Activated CD4-positive, alpha-beta memory T cell treated with anti-CD3 and anti-CD28 coated beads for 36 hours (primary cell): ENCODE results near the gene SEC31B. TPM values are rescaled to one million over a fixed set of nuclear protein-coding genes. Genes with fewer than 3 reads are reported as not detected.

Source experiments
- CTCF ChIA-PET: fragments of 350-600 bp; sonication (Branson Sonifier 250); formaldehyde crosslinking; loops from one replicate; lab custom pipeline; 2021; ENCODE audit warnings: antibody characterized with exemption, inconsistent platforms; lab: Charles Lee
- POLR2A ChIA-PET: fragments of 350-600 bp; sonication (Branson Sonifier 250); formaldehyde crosslinking; loops from one replicate; lab custom pipeline; 2021; ENCODE audit warnings: antibody characterized with exemption; lab: Charles Lee
- DNase-seq: peaks from one replicate; pipeline ENCODE4 v3.0.0-alpha.2; 2020
- H3K27ac Mint-ChIP-seq: one replicate; pipeline ENCODE4 v1.8.0; 2021; ENCODE audit warnings: mixed read lengths
- H3K27me3 Mint-ChIP-seq: one replicate; pipeline ENCODE4 v1.8.0; 2021; ENCODE audit warnings: mixed read lengths
- H3K36me3 Mint-ChIP-seq: one replicate; pipeline ENCODE4 v1.8.0; 2021; ENCODE audit warnings: mixed read lengths
- H3K4me1 Mint-ChIP-seq: one replicate; pipeline ENCODE4 v1.8.0; 2021; ENCODE audit warnings: low read depth, mixed read lengths
- H3K4me3 Mint-ChIP-seq: one replicate; pipeline ENCODE4 v1.8.0; 2021; ENCODE audit warnings: mild to moderate bottlenecking, mixed read lengths
- H3K9me3 Mint-ChIP-seq: one replicate; pipeline ENCODE4 v1.8.0; 2021; ENCODE audit warnings: mixed read lengths
- intact Hi-C: fragments of 100-400 bp; cut with micrococcal nuclease; formaldehyde crosslinking; loops from one replicate; pipeline ENCODE4 v1.15.1; 2023
- total RNA-seq, 2 experiments: library from RNA; stranded (reverse); gene quantifications; one replicate each; pipeline ENCODE4 v1.2.3, GENCODE V29; 2021

SEC31B gene
- total RNA-seq, 2 experiments from 2014 or later = 44.2 to 47.2 TPM

GRCh38 chr10:100528921-100529474, 9.3 kb upstream of the SEC31B start:
- CTCF ChIA-PET = interaction anchor here (1.9 to 5.4 kb wide), 3 partner anchors 10 to 47 kb away, joined by 10 to 47 read pairs (median 39); partner anchors contain the start of gene SEC31B
- no peaks in the 10 kb centered on the region for H3K9me3 Mint-ChIP-seq
- POLR2A ChIA-PET = interaction anchor here (0.8 to 4.6 kb wide), 4 partner anchors 19 to 183 kb away, joined by 3 to 26 read pairs (median 4); no protein-coding TSS in a partner anchor
- peaks cover 34% of the 10 kb centered on the region for H3K4me1 Mint-ChIP-seq
- peak; percentile 21 for DNase-seq
- peak overlapping the region; percentile 96 for H3K27ac Mint-ChIP-seq
- peak overlapping the region; percentile 100 for H3K4me3 Mint-ChIP-seq
- intact Hi-C loops = loop anchor here (1.0 to 2.0 kb wide), 3 partner anchors 18 to 384 kb away; partner anchors contain the start of gene SLF2
- peaks cover 32% of the 10 kb centered on the region for H3K36me3 Mint-ChIP-seq
- H3K27me3 Mint-ChIP-seq = no peaks in the 10 kb centered on the region

- H3K4me3 Mint-ChIP-seq = peak overlapping the region; percentile 100
- peaks cover 34% of the 10 kb centered on the region for H3K4me1 Mint-ChIP-seq
- no peaks in the 10 kb centered on the region for H3K27me3 Mint-ChIP-seq
- peak; percentile 61 for DNase-seq
- ChIA-PET CTCF (interaction anchor here (1.9 to 5.4 kb wide), 3 partner anchors 10 to 46 kb away, joined by 10 to 47 read pairs (median 39); partner anchors contain the start of gene SEC31B), POLR2A (interaction anchor here (0.8 to 4.6 kb wide), 5 partner anchors 7 to 182 kb away, joined by 3 to 26 read pairs (median 5); partner anchors contain the start of gene HIF1AN)
- H3K36me3 Mint-ChIP-seq = peaks cover 38% of the 10 kb centered on the region
- H3K9me3 Mint-ChIP-seq = no peaks in the 10 kb centered on the region
- intact Hi-C loops = loop anchor here (1.0 to 2.0 kb wide), 3 partner anchors 17 to 384 kb away; partner anchors contain the start of gene SLF2
- H3K27ac Mint-ChIP-seq = peak overlapping the region; percentile 96
These were observed 8.6 kb upstream of the SEC31B start for GRCh38 chr10:100528123-100528886.

- H3K9me3 Mint-ChIP-seq = no peaks in the 10 kb centered on the region
- no peak overlapping the region for H3K4me3 Mint-ChIP-seq
- peak overlapping the region; percentile 54 for H3K27ac Mint-ChIP-seq
- H3K36me3 Mint-ChIP-seq = peaks cover 40% of the 10 kb centered on the region
- ChIA-PET POLR2A (interaction anchor here (4.6 kb wide), 1 partner anchor 15 kb away, joined by 26 read pairs; no protein-coding TSS in a partner anchor), CTCF (interaction anchor here (0.9 to 5.4 kb wide), 4 partner anchors 11 to 91 kb away, joined by 3 to 39 read pairs (median 4); partner anchors contain the start of gene HIF1AN)
- intact Hi-C loops = no loop called here
- DNase-seq = no peak
- no peaks in the 10 kb centered on the region for H3K27me3 Mint-ChIP-seq
- peaks cover 23% of the 10 kb centered on the region for H3K4me1 Mint-ChIP-seq
These were observed 5.0 kb upstream of the SEC31B start for GRCh38 chr10:100524638-100525037.

- Mint-ChIP-seq H3K36me3 (peaks cover 40% of the 10 kb centered on the region), H3K9me3 (no peaks in the 10 kb centered on the region), H3K27me3 (no peaks in the 10 kb centered on the region), H3K27ac (no peak overlapping the region), H3K4me1 (peaks cover 23% of the 10 kb centered on the region), H3K4me3 (no peak overlapping the region)
- intact Hi-C loops = no loop called here
- ChIA-PET POLR2A (no interaction called here), CTCF (interaction anchor here (0.9 to 5.4 kb wide), 3 partner anchors 11 to 90 kb away, joined by 3 to 39 read pairs (median 3); partner anchors contain the start of gene HIF1AN)
- no peak for DNase-seq
These were observed 4.5 kb upstream of the SEC31B start for GRCh38 chr10:100524206-100524605.

GRCh38 chr10:100522945-100523344, 3.3 kb upstream of the SEC31B start:
- no peaks in the 10 kb centered on the region for H3K27me3 Mint-ChIP-seq
- no peak for DNase-seq
- no peak overlapping the region for H3K27ac Mint-ChIP-seq
- intact Hi-C loops = no loop called here
- H3K4me1 Mint-ChIP-seq = peaks cover 26% of the 10 kb centered on the region
- H3K4me3 Mint-ChIP-seq = no peak overlapping the region
- H3K36me3 Mint-ChIP-seq = peaks cover 34% of the 10 kb centered on the region
- CTCF ChIA-PET = interaction anchor here (1.1 to 7.5 kb wide), 6 partner anchors 11 to 184 kb away, joined by 4 to 144 read pairs (median 8); no protein-coding TSS in a partner anchor
- POLR2A ChIA-PET = interaction anchor here (0.8 to 1.0 kb wide), 2 partner anchors 41 to 176 kb away, joined by 3 to 6 read pairs; partner anchors contain the start of gene SCD
- H3K9me3 Mint-ChIP-seq = no peaks in the 10 kb centered on the region

- no peak for DNase-seq
- Mint-ChIP-seq H3K4me3 (no peak overlapping the region), H3K9me3 (no peaks in the 10 kb centered on the region), H3K4me1 (peaks cover 23% of the 10 kb centered on the region), H3K27ac (peak overlapping the region; percentile 35), H3K36me3 (peaks cover 31% of the 10 kb centered on the region), H3K27me3 (no peaks in the 10 kb centered on the region)
- POLR2A ChIA-PET = interaction anchor here (0.8 to 1.0 kb wide), 2 partner anchors 40 to 176 kb away, joined by 3 to 6 read pairs; partner anchors contain the start of gene SCD
- CTCF ChIA-PET = interaction anchor here (1.1 to 7.5 kb wide), 6 partner anchors 11 to 183 kb away, joined by 4 to 144 read pairs (median 8); no protein-coding TSS in a partner anchor
- intact Hi-C loops = no loop called here
These were observed 2.6 kb upstream of the SEC31B start for GRCh38 chr10:100522107-100522801.

- ChIA-PET POLR2A (interaction anchor here (0.6 to 0.7 kb wide), 4 partner anchors 9 to 234 kb away, joined by 3 to 4 read pairs (median 3); no protein-coding TSS in a partner anchor), CTCF (interaction anchor here (0.7 to 7.5 kb wide), 8 partner anchors 8 to 182 kb away, joined by 3 to 144 read pairs (median 4); partner anchors contain the start of gene HIF1AN)
- H3K36me3 Mint-ChIP-seq = peaks cover 29% of the 10 kb centered on the region
- intact Hi-C loops = no loop called here
- no peak for DNase-seq
- no peaks in the 10 kb centered on the region for H3K27me3 Mint-ChIP-seq
- H3K4me3 Mint-ChIP-seq = no peak overlapping the region
- no peaks in the 10 kb centered on the region for H3K9me3 Mint-ChIP-seq
- peaks cover 13% of the 10 kb centered on the region for H3K4me1 Mint-ChIP-seq
- H3K27ac Mint-ChIP-seq = peak overlapping the region; percentile 61
These were observed 1.1 kb upstream of the SEC31B start for GRCh38 chr10:100520811-100521210.

- peak overlapping the region; percentile 11 for H3K27ac Mint-ChIP-seq
These were observed 860 bp downstream of the SEC31B start for GRCh38 chr10:100518761-100519241.

GRCh38 chr10:100516847-100517246, 2.8 kb downstream of the SEC31B start:
- H3K4me1 Mint-ChIP-seq = peaks cover 21% of the 10 kb centered on the region
- H3K27me3 Mint-ChIP-seq = no peaks in the 10 kb centered on the region
- POLR2A ChIA-PET = no interaction called here
- DNase-seq = no peak
- H3K36me3 Mint-ChIP-seq = peaks cover 28% of the 10 kb centered on the region
- CTCF ChIA-PET = interaction anchor here (0.9 to 7.5 kb wide), 5 partner anchors 8 to 85 kb away, joined by 6 to 144 read pairs (median 85); partner anchors contain the start of genes HIF1AN and NDUFB8
- no peak overlapping the region for H3K27ac Mint-ChIP-seq
- H3K4me3 Mint-ChIP-seq = no peak overlapping the region
- intact Hi-C loops = no loop called here
- H3K9me3 Mint-ChIP-seq = no peaks in the 10 kb centered on the region

More at GRCh38 chr10:100518761-100519241, 860 bp downstream of the SEC31B start:
- Mint-ChIP-seq H3K4me3 (no peak overlapping the region), H3K9me3 (no peaks in the 10 kb centered on the region), H3K36me3 (peaks cover 27% of the 10 kb centered on the region), H3K27me3 (no peaks in the 10 kb centered on the region), H3K4me1 (peaks cover 12% of the 10 kb centered on the region)
- DNase-seq = peak; percentile 76
- POLR2A ChIA-PET = interaction anchor here (1.2 to 1.4 kb wide), 4 partner anchors 10 to 37 kb away, joined by 3 to 6 read pairs (median 4); partner anchors contain the start of gene HIF1AN
- intact Hi-C loops = loop anchor here (1.0 kb wide), 3 partner anchors 10 to 86 kb away; no protein-coding TSS in a partner anchor
- CTCF ChIA-PET = interaction anchor here (0.6 to 7.5 kb wide), 40 partner anchors 10 to 531 kb away, joined by 3 to 144 read pairs (median 4); partner anchors contain the start of genes HIF1AN, NDUFB8, PKD2L1 and SCD

GRCh38 chr10:100515612-100516011, 4.0 kb downstream of the SEC31B start:
- Mint-ChIP-seq H3K27ac (no peak overlapping the region), H3K4me1 (peaks cover 29% of the 10 kb centered on the region), H3K9me3 (no peaks in the 10 kb centered on the region), H3K4me3 (no peak overlapping the region), H3K27me3 (no peaks in the 10 kb centered on the region), H3K36me3 (peaks cover 27% of the 10 kb centered on the region)
- ChIA-PET POLR2A (no interaction called here), CTCF (interaction anchor here (1.4 to 6.1 kb wide), 2 partner anchors 33 to 84 kb away, joined by 5 to 85 read pairs; no protein-coding TSS in a partner anchor)
- intact Hi-C loops = no loop called here
- no peak for DNase-seq
